NCI-H187 (cell line): ENCODE measurements around the gene GNAI3.
A peak's percentile ranks its signal among the peaks of the same experiment; 100 is the strongest.
"Not testable (repeated sequence)": the region's sequence is repeated elsewhere in the genome, so short reads cannot be mapped to it uniquely, and the experiment has no call there.

ENCODE experiments used
- DNase-seq, 2 experiments: peaks; one replicate each; lab custom pipeline; 2025; lab: John Stamatoyannopoulos, UW

GNAI3 gene

DNA sequence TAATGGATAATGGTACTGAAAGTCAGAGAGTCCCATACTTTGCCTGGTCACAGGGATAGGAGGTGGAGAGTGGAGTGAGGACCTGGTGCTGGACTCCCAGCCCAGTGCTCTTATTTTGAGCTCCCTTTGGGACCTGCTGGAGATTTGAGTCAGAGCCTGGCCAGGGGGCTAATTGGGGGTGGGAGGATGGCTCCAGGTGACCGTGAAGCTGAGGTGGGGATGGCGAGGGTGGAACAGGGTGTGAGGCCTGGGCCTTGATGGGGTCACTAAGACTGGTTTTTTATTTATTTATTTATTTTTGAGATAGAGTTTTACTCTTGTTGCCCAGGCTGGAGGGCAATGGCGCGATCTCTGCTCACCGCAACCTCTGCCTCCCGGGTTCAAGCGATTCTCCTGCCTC is 89.0 kb downstream of the GNAI3 start:
- no peak for DNase-seq

DNA sequence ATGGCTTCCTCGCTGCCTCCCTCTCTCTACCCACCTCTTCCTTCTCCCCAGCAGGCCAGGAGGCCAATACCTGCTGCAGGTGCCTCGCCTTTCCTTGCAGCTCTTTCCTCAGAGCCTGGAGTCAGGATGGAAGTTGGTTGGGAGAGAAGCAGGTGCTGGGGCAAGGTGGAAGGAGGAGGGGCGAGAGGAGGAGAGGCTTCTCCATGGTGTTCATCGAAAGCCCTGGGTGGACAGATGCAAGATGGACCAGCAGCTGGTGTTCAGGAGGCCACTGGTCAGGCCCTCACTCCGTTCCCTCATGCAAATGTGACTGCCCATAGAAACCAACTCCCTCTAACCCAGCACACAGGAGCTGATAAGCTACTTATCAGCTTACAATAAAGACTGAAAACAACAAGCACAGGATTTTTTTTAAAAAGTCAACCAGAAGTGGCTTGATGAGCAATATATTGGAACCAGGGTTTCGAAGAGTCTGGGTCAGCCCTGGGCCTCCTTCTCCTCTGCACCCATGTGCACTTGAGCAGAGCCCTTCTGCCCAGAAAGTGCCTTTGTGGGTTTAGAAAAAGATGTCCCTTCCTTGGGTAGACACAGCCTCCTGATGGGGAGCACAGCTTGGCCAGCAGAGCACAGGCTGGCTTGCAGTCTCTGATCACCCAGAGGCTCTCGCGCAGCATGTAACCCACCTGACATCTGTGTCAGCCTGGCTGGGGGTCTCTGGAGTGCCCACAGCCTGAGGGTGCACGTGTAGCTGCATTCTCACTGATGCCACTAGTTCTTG is 90.8 kb downstream of the GNAI3 start:
- DNase-seq, result no peak

DNA sequence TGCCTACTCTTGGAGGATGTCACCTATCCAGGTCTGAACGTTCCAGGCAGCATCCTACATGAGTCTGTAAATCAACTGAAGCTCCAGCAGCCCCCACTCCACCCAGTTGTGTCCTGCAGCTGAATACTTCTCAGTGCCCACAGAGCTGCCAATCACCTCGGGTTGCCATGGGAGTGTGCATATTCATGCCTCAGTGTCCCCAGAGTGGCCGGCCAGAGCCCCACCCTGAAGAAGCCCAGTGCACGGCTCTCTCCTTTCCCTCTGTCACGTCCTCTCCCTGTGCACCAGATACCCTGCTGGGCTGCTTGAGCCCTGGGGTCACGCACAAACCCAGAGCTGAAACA is 91.4 kb downstream of the GNAI3 start:
- no peak for DNase-seq

DNA sequence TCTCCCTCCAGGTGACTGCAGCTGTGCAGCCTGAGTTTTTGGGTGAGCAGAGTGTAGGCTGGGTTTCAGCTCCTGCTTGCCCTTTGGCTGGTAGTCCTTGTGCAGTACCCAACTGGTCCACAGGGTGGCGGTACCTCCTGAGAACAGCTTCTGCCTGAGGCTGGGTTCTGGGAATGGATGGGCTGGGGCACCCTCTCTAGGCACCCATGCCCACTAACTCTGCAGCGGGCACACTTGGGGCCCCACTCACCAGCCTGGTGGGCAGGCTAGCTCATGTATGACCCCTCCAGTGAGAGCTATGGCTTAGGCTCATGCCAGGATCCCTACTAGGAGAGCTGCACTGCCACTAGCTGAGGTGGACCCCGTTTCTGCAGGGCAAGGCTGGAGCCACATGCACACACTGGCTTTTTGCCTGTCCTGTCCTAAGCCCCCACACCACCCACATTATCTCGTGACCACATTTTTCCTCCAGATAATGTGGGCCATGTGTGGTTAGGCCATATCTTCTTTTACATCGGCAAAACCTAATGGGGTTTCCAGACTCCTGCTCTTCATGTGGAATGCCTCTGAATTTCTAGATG is 92.0 kb downstream of the GNAI3 start:
- DNase-seq, result peak; percentile 30 to 72

DNA sequence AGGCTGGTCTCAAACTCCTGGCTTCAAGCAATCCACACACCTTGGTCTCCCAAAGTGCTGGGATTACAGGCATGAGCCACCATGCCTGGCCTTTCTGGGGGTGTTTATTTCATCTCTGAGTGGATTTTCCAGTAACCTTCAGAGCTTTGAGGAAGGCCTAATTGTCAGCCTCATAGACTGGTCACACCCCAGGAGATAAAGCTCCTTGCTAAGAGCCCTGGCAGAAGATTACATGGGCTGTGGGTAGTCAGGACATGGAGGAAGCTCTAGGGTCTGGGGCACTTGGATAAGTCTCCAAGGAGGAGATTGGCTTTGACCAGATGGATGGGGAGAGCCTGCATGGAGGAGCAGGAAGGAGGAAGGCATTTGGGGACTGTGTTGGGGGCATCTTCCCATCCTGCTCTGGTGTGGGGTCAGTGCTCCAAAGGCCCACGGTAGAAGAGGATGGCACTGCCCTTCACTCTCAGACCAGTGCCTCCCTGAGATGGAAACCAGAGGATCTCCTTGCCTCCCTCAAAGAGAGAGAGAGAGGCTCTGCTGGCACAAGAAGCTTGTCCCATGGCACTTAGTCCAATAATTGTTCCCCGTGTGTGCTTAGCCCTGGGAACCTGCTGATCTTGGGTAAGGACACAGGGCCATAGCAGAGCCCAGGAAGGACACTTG is 92.8 kb downstream of the GNAI3 start:
- no peak for DNase-seq

DNA sequence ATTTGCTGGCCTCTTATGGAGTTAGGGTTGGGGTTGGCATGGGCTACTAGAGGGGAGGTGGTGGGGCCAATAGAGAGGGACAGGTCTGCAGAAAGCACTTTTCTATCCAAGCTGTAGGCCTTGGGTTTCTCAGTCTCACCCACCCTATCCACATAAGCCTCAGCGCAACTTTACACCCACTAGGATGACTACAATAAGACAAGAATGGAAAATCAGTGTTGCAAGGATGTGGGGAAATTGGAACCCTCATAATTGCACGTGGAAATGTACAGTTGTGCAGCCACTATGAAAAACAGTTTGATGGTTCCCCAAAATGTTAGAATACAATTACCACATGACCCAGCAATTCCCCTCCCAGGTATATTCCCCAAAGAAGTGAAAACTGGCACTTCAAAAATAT is 93.4 kb downstream of the GNAI3 start:
- DNase-seq, result no peak

DNA sequence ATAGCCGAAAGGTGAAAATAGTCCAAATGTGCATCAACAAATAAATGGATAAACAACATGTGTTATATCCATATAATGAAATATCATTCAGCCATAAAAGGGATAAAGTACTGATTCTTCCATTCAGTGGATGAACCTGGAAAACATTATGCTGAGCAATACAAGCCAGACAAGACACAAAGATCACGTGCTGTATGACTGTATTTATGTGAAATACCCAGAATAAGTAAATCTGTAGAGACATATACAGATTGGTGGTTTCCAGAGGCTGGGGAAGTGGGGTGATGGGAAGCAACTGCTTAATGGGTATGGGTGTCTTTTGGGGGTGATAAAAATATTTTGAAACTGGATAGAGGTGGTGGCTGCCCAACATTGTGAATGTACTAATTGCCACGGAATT is 94.2 kb downstream of the GNAI3 start:
- DNase-seq, result no peak

DNA sequence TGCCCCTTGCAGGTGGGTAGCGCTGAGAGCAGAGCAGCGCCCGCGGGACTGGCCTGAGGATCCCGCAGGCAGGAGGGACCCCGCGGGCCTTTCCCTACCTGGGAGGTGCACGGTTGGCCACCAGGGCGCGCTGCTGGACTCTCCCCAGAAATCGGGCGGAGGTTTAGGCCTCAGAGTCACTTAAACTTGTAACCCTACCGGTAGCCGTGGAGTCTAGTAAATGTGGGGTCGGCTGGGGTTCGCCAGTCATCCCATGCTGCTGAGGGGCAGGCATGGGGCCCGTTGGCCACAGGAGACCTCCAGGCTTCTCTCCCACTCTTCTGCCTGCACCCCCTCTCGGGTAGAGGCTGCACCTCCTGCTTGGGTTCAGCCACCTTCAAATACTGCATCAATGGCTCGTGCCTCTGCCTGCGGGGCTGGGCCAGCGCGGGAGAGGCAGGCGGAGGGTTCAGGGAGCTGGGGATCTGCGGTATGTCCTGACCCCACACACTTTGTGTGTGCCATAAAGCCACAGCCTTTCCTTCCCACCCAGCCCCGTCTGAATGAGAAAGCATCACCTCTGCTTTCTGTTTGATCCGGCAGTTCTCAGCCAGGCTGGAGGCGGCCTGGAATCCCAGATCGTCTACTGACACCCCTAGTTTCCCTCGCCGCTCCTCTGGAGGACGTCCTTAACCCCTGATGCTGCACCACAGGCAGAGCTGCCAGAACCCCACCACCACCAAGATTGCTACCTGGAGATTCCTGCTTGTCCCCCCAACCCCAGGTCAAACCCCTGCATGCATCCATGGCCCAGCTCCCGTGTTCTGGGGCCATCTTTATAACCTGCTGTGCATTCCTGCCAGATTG is 95.2 kb downstream of the GNAI3 start:
- peak; percentile 30 to 65 for DNase-seq

DNA sequence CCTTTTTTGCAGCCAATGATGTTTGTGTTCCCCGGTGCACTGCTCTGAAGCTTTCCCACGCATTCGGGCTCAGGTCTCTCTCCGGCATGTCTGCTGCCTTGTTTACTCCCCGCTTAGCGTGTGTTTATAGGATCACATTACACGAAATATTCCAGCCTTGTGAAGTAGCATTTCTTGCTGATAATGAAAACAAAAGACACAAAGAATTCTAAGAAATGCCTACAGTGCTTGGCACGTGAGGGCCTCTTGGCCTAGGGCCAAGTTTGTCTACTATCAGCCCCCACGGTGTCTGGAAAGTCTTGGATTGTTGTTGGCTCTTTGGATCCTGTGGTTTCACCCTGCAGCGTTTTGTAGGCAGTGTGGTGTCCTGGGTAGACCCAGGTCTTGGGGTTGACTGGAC is 96.3 kb downstream of the GNAI3 start:
- DNase-seq, result no peak

DNA sequence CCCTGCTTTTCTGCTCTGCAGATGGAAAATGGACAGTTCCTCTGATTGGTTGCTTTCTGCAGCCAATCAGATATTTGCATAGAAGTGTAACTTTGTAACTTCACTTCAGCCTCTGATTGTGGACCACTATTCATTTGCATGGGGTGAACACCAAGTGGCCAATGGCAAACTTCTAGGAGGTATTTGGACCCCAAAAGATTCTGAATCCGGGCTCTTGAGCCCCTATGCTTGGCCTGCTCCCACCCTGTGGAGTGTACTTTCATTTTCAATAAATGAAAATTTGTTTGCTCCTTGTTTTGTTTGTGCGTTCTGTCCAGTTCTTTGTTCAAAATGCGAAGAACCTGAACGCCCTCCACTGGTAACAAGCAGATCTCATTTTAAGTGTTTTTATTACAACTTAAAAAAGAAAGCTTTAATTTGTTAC is 101.1 kb downstream of the GNAI3 start:
- DNase-seq, result no peak

DNA sequence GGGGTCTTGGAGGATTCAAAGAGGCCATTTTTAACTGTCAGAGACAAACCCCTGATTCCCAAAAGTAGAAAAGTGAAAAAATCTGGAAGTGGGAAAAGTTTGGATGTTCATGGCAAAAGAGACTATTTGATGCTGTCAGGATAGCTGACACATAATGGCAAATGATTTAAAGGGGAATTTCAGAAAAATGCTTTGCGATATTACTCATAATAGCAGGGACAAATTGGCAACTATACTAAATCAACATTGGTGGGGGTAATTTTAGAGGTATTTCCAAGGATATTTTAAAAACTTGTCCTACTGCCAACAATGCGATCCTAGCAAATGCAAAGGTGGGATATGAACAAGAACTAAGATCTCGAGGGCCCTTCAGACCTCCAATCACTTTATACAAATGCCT is 102.2 kb downstream of the GNAI3 start:
- DNase-seq, result no peak

DNA sequence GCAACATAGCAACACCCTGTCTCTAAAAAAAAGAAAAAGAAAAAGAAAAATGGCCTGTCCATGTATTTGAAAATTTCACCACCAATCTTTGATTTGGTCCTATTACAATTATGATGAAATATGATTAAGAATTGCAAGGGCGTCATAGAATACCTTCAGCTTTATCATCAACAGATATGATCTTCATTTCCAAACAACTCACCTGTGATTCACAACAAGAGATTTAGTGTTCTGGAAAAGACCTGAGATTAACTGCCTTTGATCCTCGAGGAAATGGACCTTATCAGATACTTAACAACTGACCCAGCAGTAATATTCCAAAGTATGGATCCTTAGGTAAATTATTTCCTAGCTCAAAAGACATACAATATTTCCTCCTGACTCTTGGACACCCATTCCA is 104.0 kb downstream of the GNAI3 start:
- DNase-seq, result no peak

DNA sequence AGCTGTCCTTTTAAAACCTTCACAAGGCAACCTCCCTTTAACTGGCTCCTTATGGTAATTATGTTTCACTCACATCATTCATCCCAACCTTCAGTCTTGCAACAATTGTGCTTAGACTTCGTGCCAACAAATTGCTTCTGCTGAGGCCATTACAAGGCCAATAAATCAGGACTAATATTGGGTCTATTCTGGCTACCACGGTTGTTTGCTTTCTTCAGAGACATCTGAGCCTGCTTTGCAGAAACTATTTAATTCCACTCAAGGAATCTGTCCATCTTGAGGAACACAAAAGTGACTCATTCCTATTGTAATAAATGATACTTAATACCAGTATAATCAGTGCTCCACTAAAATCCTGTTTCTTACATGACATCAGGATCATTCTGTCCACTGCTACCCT is 104.9 kb downstream of the GNAI3 start:
- DNase-seq, result no peak

DNA sequence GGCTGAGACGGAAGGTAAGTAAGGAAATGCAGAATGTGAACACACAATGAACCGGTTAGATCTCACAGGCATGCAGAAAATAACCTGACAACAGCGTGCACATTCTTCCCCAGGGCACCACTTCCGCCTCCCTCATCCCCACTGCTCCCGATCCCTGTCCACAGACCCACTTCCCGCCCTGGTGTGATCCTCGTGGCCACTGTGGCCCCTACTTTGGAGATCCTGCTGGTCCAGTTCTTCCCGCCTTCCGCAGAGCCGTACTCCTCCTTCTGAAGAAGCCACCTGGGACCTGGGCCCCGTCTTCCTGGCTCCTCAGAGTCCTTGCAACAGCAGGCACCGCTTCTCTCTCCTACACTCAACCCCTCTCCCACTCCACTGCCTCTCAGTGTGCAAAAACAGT is 106.1 kb downstream of the GNAI3 start:
- no peak for DNase-seq

DNA sequence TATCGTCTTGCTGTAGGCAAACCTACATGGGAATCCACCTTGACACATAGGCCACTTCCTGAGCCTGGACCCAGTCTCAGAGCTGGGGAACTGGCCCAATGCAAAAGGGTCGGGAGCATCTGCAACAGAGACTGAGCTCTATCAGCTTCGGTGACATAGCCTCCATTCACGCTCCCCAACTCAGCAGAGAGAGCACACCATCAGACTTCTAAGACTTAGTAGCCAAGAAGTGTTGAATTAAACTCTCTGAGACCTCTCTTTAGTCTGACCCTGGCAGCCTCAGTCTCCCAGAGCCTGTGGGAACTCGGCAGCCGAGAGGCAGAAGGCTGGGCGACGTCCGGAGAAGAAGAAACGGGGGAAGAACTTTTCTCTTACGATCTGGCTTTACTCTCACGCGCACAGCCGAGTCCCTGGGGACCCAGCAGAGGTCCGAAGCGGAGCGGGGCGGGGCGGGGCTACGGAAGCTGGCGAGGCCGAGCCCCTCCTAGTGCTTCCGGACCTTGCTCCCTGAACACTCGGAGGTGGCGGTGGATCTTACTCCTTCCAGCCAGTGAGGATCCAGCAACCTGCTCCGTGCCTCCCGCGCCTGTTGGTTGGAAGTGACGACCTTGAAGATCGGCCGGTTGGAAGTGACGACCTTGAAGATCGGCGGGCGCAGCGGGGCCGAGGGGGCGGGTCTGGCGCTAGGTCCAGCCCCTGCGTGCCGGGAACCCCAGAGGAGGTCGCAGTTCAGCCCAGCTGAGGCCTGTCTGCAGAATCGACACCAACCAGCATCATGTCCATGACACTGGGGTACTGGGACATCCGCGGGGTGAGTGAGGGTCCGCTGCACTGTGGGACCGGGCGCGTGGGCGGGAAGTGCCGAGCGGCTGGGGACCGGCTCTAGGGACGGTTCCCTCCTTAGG is 107.5 kb downstream of the GNAI3 start, which contains the start of gene GSTM4:
Gene GSTM4, plus strand, starts transcription at position 485 of the 905 bp plus-strand sequence. Its CDS starts 291 bp downstream, at position 776.
- DNase-seq, result peak; percentile 23 to 51

DNA sequence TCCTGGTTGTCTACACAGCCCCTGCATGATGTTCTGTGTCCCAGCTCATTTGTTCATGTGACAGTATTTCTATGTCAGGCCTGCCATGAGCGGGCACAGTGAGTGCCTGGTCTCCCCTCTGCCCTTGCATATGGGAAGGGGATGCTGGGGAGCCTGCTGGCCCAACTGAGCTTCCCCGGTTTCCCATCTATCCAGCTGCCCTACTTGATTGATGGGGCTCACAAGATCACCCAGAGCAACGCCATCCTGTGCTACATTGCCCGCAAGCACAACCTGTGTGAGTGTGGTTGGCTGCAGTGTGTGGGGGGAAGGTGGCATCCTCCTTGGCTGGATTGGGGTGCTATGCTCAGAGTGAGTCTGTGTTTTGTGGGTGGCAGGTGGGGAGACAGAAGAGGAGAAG is 109.0 kb downstream of the GNAI3 start:
- no peak for DNase-seq

DNA sequence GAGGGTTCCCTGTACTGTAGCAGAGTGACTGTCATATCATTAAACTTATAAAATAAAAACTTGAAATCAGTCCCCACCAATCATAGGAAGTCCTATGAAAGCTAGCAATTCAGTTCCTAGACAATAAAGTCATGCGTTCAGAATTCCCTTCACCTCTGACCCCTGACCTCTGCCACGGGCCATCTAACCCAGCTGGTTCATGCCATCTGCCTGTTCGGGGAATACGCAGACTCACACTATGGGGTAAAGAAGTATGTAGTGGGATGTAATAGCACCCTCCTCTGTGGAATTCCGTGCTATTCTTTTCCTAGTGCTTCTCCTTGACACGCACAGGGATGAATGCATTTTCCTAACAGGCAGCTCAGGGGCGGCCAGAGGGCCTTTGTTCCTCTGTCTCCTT is 109.6 kb downstream of the GNAI3 start:
- DNase-seq, result no peak

DNA sequence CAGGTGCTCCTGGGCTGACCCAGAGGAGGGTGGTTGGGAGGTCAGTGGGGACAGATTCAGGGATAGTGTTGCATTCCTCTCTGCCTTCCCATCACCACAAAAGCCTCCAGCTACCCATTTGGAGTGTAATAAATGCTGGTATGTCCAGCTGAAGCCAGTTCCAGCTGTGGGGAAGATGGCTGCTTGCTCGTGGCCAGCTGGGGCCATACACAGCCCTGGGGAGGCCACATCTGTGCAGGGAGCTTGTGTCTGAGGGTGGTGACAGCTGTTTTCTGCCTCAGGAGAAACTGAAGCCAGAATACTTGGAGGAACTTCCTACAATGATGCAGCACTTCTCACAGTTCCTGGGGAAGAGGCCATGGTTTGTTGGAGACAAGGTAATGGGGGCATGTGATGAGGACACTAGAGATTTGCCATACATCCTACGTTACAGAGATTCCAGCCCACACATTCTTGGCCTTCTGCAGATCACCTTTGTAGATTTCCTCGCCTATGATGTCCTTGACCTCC is 110.2 kb downstream of the GNAI3 start:
- DNase-seq, result no peak

DNA sequence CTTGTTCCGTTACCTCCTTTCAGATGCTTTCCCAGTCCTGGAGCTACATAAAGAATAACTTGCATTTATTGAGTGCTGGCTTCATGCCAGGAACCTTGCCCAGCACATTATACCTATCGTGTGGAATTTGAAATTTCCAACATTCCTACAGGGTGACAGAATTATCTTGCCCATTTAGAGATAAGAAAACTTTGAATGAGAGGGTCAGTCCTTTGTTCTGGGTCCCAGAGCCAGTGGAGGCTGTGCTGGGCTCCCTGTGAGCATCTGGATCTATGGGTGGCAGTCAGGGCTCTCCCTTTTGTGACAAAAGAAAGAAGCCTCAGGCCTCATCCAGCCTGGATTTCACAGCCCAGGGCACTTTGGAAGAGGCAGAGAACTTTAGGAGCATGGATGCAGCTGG is 110.7 kb downstream of the GNAI3 start:
- DNase-seq, result no peak

DNA sequence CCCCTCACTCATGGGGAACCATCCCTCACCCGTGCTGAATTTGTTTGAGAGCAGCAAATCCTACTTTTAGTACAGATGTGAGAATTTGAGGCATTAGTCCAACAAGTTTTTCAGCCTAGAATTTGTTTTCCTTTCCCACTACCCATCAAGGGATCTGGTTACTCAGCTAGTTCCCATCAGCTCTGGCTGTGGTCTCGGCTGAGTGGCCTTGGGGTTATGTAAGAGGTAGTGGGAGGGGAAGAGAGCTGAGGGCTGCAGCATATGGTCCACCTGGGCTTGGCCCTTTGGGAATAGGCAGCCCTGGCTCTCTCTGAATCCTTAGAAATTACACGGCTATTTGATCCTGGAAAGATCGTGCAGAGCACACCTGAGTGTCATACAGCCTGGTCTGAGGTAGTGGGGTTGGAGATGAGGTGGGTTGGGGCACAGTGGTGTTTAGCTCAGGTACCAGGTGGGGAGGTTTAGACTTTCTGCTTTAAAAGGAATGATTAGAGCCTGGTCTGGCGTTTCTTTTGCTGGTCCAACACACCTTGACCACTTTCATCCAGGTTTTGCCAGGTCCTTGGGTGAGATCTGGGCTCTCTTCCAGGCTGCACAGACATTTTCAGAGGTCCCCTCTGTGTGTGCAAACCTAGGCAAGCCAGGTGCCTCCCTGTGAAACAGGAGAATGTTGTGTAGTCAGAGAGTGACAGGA is 111.7 kb downstream of the GNAI3 start:
- peak; percentile 83 to 85 for DNase-seq

DNA sequence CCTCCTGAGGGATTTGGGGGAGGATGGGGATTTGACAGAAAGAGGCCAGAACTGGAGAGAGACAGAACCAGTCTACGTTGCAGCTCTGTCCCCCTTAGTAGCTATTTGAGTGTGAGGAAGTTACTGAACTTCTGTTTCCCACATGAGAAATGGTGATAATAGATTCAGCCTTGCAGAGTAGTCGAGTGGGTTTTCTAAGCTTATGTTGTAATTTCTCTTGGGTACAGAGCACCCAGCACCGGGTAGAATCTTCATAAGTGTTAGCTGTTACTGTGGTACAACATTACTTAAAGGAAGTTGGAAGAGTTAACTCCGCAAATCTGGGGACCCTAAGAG is 112.2 kb downstream of the GNAI3 start:
- not testable (repeated sequence) for DNase-seq
